MM.1S (cell line): ENCODE data around the gene FAM20C.

Experiments
- DNase-seq: peaks from one replicate; pipeline ENCODE4 v3.0.0-alpha.2; 2015
- H2AFZ ChIP-seq: fragments of 300-600 bp; sonication (generic); 2 replicates; pipeline ENCODE4 v1.6.0; 2016; ENCODE audit warnings: antibody characterized with exemption, low read length
- H3F3A ChIP-seq: fragments of 300-600 bp; sonication (generic); 2 replicates; pipeline ENCODE4 v1.6.1; 2016; ENCODE audit warnings: mild to moderate bottlenecking, antibody characterized with exemption, low read length, moderate library complexity, mixed read lengths; ENCODE audit not compliant: insufficient read depth
- H3K27ac ChIP-seq: fragments of 300-600 bp; sonication (generic); 2 replicates; pipeline ENCODE4 v1.5.1; 2016; ENCODE audit warnings: mild to moderate bottlenecking, low read length
- H3K27me3 ChIP-seq: fragments of 300-600 bp; sonication (generic); replicated peaks from 2 replicates; pipeline ENCODE4 v1.6.0; 2016; ENCODE audit warnings: low read length; ENCODE audit not compliant: insufficient read depth
- H3K36me3 ChIP-seq: fragments of 300-600 bp; sonication (generic); replicated peaks from 2 replicates; pipeline ENCODE4 v1.6.1; 2016; ENCODE audit warnings: mild to moderate bottlenecking, low read length, mixed read lengths; ENCODE audit not compliant: insufficient read depth
- H3K4me1 ChIP-seq: fragments of 300-600 bp; sonication (generic); 2 replicates; pipeline ENCODE4 v1.6.1; 2016; ENCODE audit warnings: low read length, mixed read lengths
- H3K4me2 ChIP-seq: fragments of 300-600 bp; sonication (generic); 2 replicates; pipeline ENCODE4 v1.6.0; 2016; ENCODE audit warnings: low read depth, low read length
- H3K4me3 ChIP-seq: fragments of 300-600 bp; sonication (generic); 2 replicates; pipeline ENCODE4 v1.5.1; 2016; ENCODE audit warnings: low read length, mixed read lengths
- H3K79me2 ChIP-seq: fragments of 300-600 bp; sonication (generic); 2 replicates; pipeline ENCODE4 v1.6.1; 2016; ENCODE audit warnings: mixed run types, low read length, mixed read lengths
- H3K9ac ChIP-seq: fragments of 300-600 bp; sonication (generic); 2 replicates; pipeline ENCODE4 v1.6.1; 2016; ENCODE audit warnings: low read length, mixed read lengths
- H3K9me2 ChIP-seq: fragments of 300-600 bp; sonication (generic); replicated peaks from 2 replicates; pipeline ENCODE4 v1.6.1; 2016; ENCODE audit warnings: mild to moderate bottlenecking, low read length, mixed read lengths; ENCODE audit not compliant: insufficient read depth
- H3K9me3 ChIP-seq: fragments of 300-600 bp; sonication (generic); replicated peaks from 2 replicates; pipeline ENCODE4 v1.6.1; 2016; ENCODE audit warnings: mild to moderate bottlenecking, low read length, mixed read lengths; ENCODE audit not compliant: insufficient read depth
- H4K20me1 ChIP-seq: fragments of 300-600 bp; sonication (generic); 2 replicates; pipeline ENCODE4 v1.6.1; 2016; ENCODE audit warnings: mild to moderate bottlenecking, low read length, moderate library complexity, mixed read lengths; ENCODE audit not compliant: insufficient read depth
- CTCF ChIP-seq: fragments of 300-600 bp; sonication (generic); IDR thresholded peaks from 2 replicates; pipeline ENCODE4 v1.5.1; 2016; ENCODE audit warnings: antibody characterized with exemption, low read length, mixed read lengths
- EZH2 ChIP-seq: fragments of 300-600 bp; sonication (generic); optimal IDR thresholded peaks from 2 replicates; pipeline ENCODE3; 2017; ENCODE audit warnings: low read depth, mild to moderate bottlenecking, antibody characterized with exemption, low read length, mixed read lengths
- EZH2phosphoT487 ChIP-seq: fragments of 300-600 bp; sonication (generic); IDR thresholded peaks from 2 replicates; pipeline ENCODE4 v1.6.1; 2018; ENCODE audit warnings: antibody characterized with exemption, low read length

FAM20C gene

GRCh38 chr7:214410-215212 is 22.2 kb downstream of the FAM20C start:
- no peak overlapping the region for H3K4me2 ChIP-seq
- no peak overlapping the region for H3K27ac ChIP-seq
- TF ChIP-seq EZH2phosphoT487 (no peak), EZH2 (no peak), CTCF (no peak)

GRCh38 chr7:216360-217300 is 24.3 kb downstream of the FAM20C start:
- H3K4me2 ChIP-seq = no peak overlapping the region
- no peak for TF ChIP-seq EZH2phosphoT487
- TF ChIP-seq CTCF = no peak
- TF ChIP-seq EZH2 = no peak
- H3F3A ChIP-seq = no peaks in the 10 kb centered on the region
- H3K79me2 ChIP-seq = no peaks in the 10 kb centered on the region
- DNase-seq = no peak
- H3K27ac ChIP-seq = no peak overlapping the region
- H3K4me3 ChIP-seq = no peak overlapping the region
- no peak overlapping the region for H3K9ac ChIP-seq
- no peaks in the 10 kb centered on the region for H4K20me1 ChIP-seq
- H3K9me3 ChIP-seq = no peaks in the 10 kb centered on the region
- H3K27me3 ChIP-seq = no peaks in the 10 kb centered on the region
- no peaks in the 10 kb centered on the region for H3K36me3 ChIP-seq
- no peaks in the 10 kb centered on the region for H3K9me2 ChIP-seq
- H3K4me1 ChIP-seq = no peaks in the 10 kb centered on the region
- H2AFZ ChIP-seq = no peak overlapping the region

More at GRCh38 chr7:214410-215212, 22.2 kb downstream of the FAM20C start:
- Histone ChIP-seq H2AFZ (no peak overlapping the region), H3F3A (no peaks in the 10 kb centered on the region), H3K79me2 (no peaks in the 10 kb centered on the region), H3K9ac (no peak overlapping the region), H4K20me1 (no peaks in the 10 kb centered on the region), H3K36me3 (no peaks in the 10 kb centered on the region), H3K4me1 (no peaks in the 10 kb centered on the region), H3K9me3 (no peaks in the 10 kb centered on the region), H3K27me3 (no peaks in the 10 kb centered on the region), H3K9me2 (no peaks in the 10 kb centered on the region), H3K4me3 (no peak overlapping the region)
- DNase-seq = no peak

GRCh38 chr7:217781-218180 is 25.4 kb downstream of the FAM20C start:
- Histone ChIP-seq H3K4me1 (no peaks in the 10 kb centered on the region), H3K27ac (no peak overlapping the region), H3K9me3 (no peaks in the 10 kb centered on the region), H3K4me3 (no peak overlapping the region), H3K79me2 (no peaks in the 10 kb centered on the region), H3K9ac (no peak overlapping the region), H3K36me3 (no peaks in the 10 kb centered on the region), H3F3A (no peaks in the 10 kb centered on the region), H3K27me3 (no peaks in the 10 kb centered on the region), H3K4me2 (no peak overlapping the region), H3K9me2 (no peaks in the 10 kb centered on the region), H2AFZ (no peak overlapping the region), H4K20me1 (no peaks in the 10 kb centered on the region)
- no peak for DNase-seq
- no peak for TF ChIP-seq CTCF
- TF ChIP-seq EZH2 = no peak
- TF ChIP-seq EZH2phosphoT487 = no peak
